GM23248 (cell line): Measurements from ENCODE around the gene EPN3. TPM values are rescaled to one million over a fixed set of nuclear protein-coding genes. Genes with fewer than 3 reads are reported as not detected.
A peak's percentile ranks its signal among the peaks of the same experiment; 100 is the strongest.

Experiments
- DNase-seq: peaks from one replicate; pipeline ENCODE4 v3.0.0-alpha.2; 2015
- H2AFZ ChIP-seq: fragments of 200-600 bp; sonication (generic); 2 replicates; pipeline ENCODE4 v1.6.1; 2016; ENCODE audit warnings: antibody characterized with exemption
- H3F3A ChIP-seq: fragments of 200-600 bp; sonication (generic); 2 replicates; pipeline ENCODE4 v1.6.1; 2016; ENCODE audit warnings: mild to moderate bottlenecking, antibody characterized with exemption, mixed run types; ENCODE audit not compliant: insufficient read depth
- H3K27ac ChIP-seq: fragments of 200-600 bp; sonication (generic); 2 replicates; pipeline ENCODE4 v1.5.1; 2016; ENCODE audit warnings: mild to moderate bottlenecking
- H3K27me3 ChIP-seq: fragments of 200-600 bp; sonication (generic); replicated peaks from 2 replicates; pipeline ENCODE4 v1.6.1; 2016; ENCODE audit warnings: mild to moderate bottlenecking; ENCODE audit not compliant: insufficient read depth
- H3K36me3 ChIP-seq: fragments of 200-600 bp; sonication (generic); 2 replicates; pipeline ENCODE4 v1.6.1; 2016; ENCODE audit warnings: low read depth, mild to moderate bottlenecking
- H3K4me1 ChIP-seq: fragments of 200-600 bp; sonication (generic); 2 replicates; pipeline ENCODE4 v1.6.1; 2016; ENCODE audit warnings: mild to moderate bottlenecking; ENCODE audit not compliant: insufficient read depth
- H3K4me2 ChIP-seq: fragments of 200-600 bp; sonication (generic); one replicate; pipeline ENCODE4 v1.6.1; 2016; ENCODE audit warnings: mild to moderate bottlenecking; ENCODE audit not compliant: unreplicated experiment
- H3K4me3 ChIP-seq: fragments of 200-600 bp; sonication (generic); 2 replicates; pipeline ENCODE4 v1.5.1; 2016; ENCODE audit warnings: mild to moderate bottlenecking
- H3K79me2 ChIP-seq: fragments of 200-600 bp; sonication (generic); 2 replicates; pipeline ENCODE4 v1.6.1; 2016; ENCODE audit warnings: mild to moderate bottlenecking; ENCODE audit not compliant: insufficient read depth
- H3K9ac ChIP-seq: fragments of 200-600 bp; sonication (generic); 2 replicates; pipeline ENCODE4 v1.6.1; 2016; ENCODE audit warnings: mild to moderate bottlenecking
- H3K9me2 ChIP-seq: fragments of 200-600 bp; sonication (generic); 2 replicates; pipeline ENCODE4 v1.6.1; 2016; ENCODE audit warnings: mixed run types, mild to moderate bottlenecking, moderate library complexity; ENCODE audit not compliant: insufficient read depth
- H3K9me3 ChIP-seq: fragments of 200-600 bp; sonication (generic); one replicate; pipeline ENCODE4 v1.6.1; 2017; ENCODE audit warnings: low read depth
- H4K20me1 ChIP-seq: fragments of 200-600 bp; sonication (generic); 2 replicates; pipeline ENCODE4 v1.6.0; 2016; ENCODE audit not compliant: insufficient read depth
- EZH2 ChIP-seq: fragments of 200-600 bp; sonication (generic); IDR thresholded peaks from 2 replicates; pipeline ENCODE4 v1.6.1; 2018; ENCODE audit warnings: antibody characterized with exemption, mild to moderate bottlenecking; ENCODE audit not compliant: insufficient read depth, poor library complexity, severe bottlenecking
- EZH2phosphoT487 ChIP-seq: fragments of 200-600 bp; sonication (generic); IDR thresholded peaks from 2 replicates; pipeline ENCODE4 v1.6.1; 2018; ENCODE audit warnings: antibody characterized with exemption, moderate library complexity, mild to moderate bottlenecking, low read depth; ENCODE audit not compliant: insufficient read depth
- WGBS, 2 experiments: methylation state at CpG; one replicate each; pipeline ENCODE4 v1.1.6; 2015 to 2017; ENCODE audit warnings: low lambda C conversion rate in 2 of 2, low coverage in 1 of 2; ENCODE audit errors: missing lambda C conversion rate in 2 of 2; 5-methylcytosine and 5-hydroxymethylcytosine counted together
- in situ Hi-C: fragments of 300-500 bp; cut with MboI; formaldehyde crosslinking; loops from 2 replicates; pipeline ENCODE4 v1.15.0; 2020
- polyA plus RNA-seq: library from polyadenylated mRNA; unstranded; fragments of >200 nt; fragmentation: Nextera tagmentation; extraction: Ambion mirVana; gene quantifications from 2 replicates; pipeline ENCODE4 v1.2.1, GENCODE V29; 2016
- total RNA-seq: library from RNA; depleted of rRNA; stranded (reverse); fragments of >200 nt; shearing (Covaris generic); gene quantifications from 2 replicates; pipeline ENCODE4 v1.2.3, GENCODE V29; 2014

EPN3 gene
- total and polyA plus RNA-seq, 2 experiments from 2014 or later: not detected

GRCh38 chr17:50513495-50513894, 19.0 kb upstream of the EPN3 start:
- Histone ChIP-seq H2AFZ (no peak overlapping the region), H3K79me2 (no peaks in the 10 kb centered on the region), H3K36me3 (no peaks in the 10 kb centered on the region), H3F3A (no peaks in the 10 kb centered on the region), H3K4me1 (peaks cover 11% of the 10 kb centered on the region; the same call in 1 of the 2 replicates), H3K27me3 (no peaks in the 10 kb centered on the region), H3K27ac (no peak overlapping the region), H3K9me3 (no peaks in the 10 kb centered on the region), H4K20me1 (no peaks in the 10 kb centered on the region), H3K9me2 (no peaks in the 10 kb centered on the region), H3K4me2 (no peak overlapping the region), H3K9ac (no peak overlapping the region), H3K4me3 (no peak overlapping the region)
- no peak for DNase-seq
- in situ Hi-C loops: loop anchor here (25.0 kb wide), 1 partner anchor 449 kb away; no protein-coding TSS in a partner anchor
- TF ChIP-seq EZH2 (no peak), EZH2phosphoT487 (no peak)
- 28 to 33% methylated on average over 4 of the region's 4 CpGs for WGBS, 2 experiments

DNA sequence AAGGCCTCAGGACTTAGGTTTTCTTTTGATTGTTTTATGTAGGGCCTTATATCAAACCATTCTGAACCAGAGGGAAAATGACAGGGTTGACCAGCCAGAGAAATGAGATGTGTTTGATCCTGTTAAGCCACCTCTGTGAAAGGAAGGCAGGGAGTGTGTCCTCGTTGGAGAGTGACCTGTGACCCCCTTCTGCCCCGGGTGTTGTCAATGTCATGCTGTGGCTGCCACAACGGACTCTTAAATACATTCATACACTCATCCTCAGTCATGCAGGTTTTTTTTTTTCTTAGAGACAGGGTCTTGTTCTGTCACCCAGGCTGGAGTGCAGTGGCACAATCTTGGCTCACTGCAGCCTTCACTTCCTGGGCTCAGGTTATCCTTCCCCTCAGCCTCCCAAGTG, 18.1 kb upstream of the EPN3 start:
- H3K4me1 ChIP-seq: peaks cover 11% of the 10 kb centered on the region; the same call in 1 of the 2 replicates
- no peaks in the 10 kb centered on the region for H3F3A ChIP-seq
- no peak for DNase-seq
- no peaks in the 10 kb centered on the region for H3K9me3 ChIP-seq
- 82 to 87% methylated on average over 3 of the region's 3 CpGs for WGBS, 2 experiments
- no peak overlapping the region for H2AFZ ChIP-seq
- H3K4me2 ChIP-seq: no peak overlapping the region
- TF ChIP-seq EZH2: no peak
- TF ChIP-seq EZH2phosphoT487: no peak
- no peaks in the 10 kb centered on the region for H3K9me2 ChIP-seq
- H3K79me2 ChIP-seq: no peaks in the 10 kb centered on the region
- H3K36me3 ChIP-seq: no peaks in the 10 kb centered on the region
- H3K4me3 ChIP-seq: no peak overlapping the region
- no peaks in the 10 kb centered on the region for H4K20me1 ChIP-seq
- H3K9ac ChIP-seq: no peak overlapping the region
- no peaks in the 10 kb centered on the region for H3K27me3 ChIP-seq
- no peak overlapping the region for H3K27ac ChIP-seq
- in situ Hi-C loops: loop anchor here (25.0 kb wide), 1 partner anchor 448 kb away; no protein-coding TSS in a partner anchor

- Histone ChIP-seq H3K4me3 (no peak overlapping the region), H3K4me2 (no peak overlapping the region), H4K20me1 (no peaks in the 10 kb centered on the region), H3F3A (no peaks in the 10 kb centered on the region), H3K9me2 (no peaks in the 10 kb centered on the region), H3K9me3 (no peaks in the 10 kb centered on the region), H3K36me3 (no peaks in the 10 kb centered on the region), H3K27ac (no peak overlapping the region), H3K79me2 (no peaks in the 10 kb centered on the region), H3K4me1 (peaks cover 11% of the 10 kb centered on the region; the same call in 1 of the 2 replicates), H3K27me3 (no peaks in the 10 kb centered on the region), H3K9ac (no peak overlapping the region), H2AFZ (no peak overlapping the region)
- 60 to 74% methylated on average over 6 of the region's 6 CpGs for WGBS, 2 experiments
- DNase-seq: peak; percentile 72
- in situ Hi-C loops: loop anchor here (25.0 kb wide), 1 partner anchor 447 kb away; no protein-coding TSS in a partner anchor
- TF ChIP-seq EZH2 (no peak), EZH2phosphoT487 (no peak)
Measured at GRCh38 chr17:50514936-50515702, 17.4 kb upstream of the EPN3 start.

DNA sequence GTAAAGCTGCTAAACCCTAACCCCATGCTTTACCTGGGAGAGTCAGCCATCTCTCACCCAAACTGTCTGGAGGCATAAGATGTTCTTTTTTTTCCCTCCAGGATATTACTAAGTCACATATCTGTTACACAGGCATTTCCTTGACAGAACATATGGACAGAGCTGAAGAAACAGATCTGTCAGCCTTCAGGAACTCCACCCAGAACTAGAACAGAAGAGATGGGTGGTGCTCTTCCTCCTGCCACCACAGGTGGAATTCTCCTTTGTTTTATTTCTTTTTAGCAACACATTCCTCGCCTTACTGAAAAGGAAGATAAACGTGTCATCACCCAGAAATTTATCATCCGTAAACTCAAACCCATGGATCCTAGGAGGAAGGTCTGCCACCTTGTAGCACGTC, 15.5 kb upstream of the EPN3 start:
- no peak for DNase-seq
- in situ Hi-C loops: loop anchor here (25.0 kb wide), 1 partner anchor 445 kb away; no protein-coding TSS in a partner anchor

More for the DNA sequence above, 15.5 kb upstream of the EPN3 start:
- Histone ChIP-seq H4K20me1 (no peaks in the 10 kb centered on the region), H3K79me2 (no peaks in the 10 kb centered on the region), H3K4me3 (no peak overlapping the region), H3K9ac (no peak overlapping the region), H3K36me3 (no peaks in the 10 kb centered on the region), H3K27ac (no peak overlapping the region), H3F3A (no peaks in the 10 kb centered on the region), H2AFZ (no peak overlapping the region), H3K27me3 (no peaks in the 10 kb centered on the region), H3K9me3 (no peaks in the 10 kb centered on the region), H3K4me1 (peaks cover 11% of the 10 kb centered on the region; the same call in 1 of the 2 replicates), H3K9me2 (no peaks in the 10 kb centered on the region), H3K4me2 (no peak overlapping the region)
- 74 to 80% methylated on average over 4 of the region's 4 CpGs for WGBS, 2 experiments
- TF ChIP-seq EZH2 (no peak), EZH2phosphoT487 (no peak)
